Liver (tissue), 9 donors: ENCODE data around the gene FMR1NB. TPM values are rescaled to one million over a fixed set of nuclear protein-coding genes. Genes with fewer than 3 reads are reported as not detected.
A peak's percentile ranks its signal among the peaks of the same experiment; 100 is the strongest.

Experiments
- DNase-seq: peaks from one replicate; pipeline ENCODE4 v3.0.0-alpha.2; 2017; ENCODE audit warnings: low spot score
- H3K27ac ChIP-seq, 2 donors: one replicate each; pipeline ENCODE4 v1.7.0; 2013; ENCODE audit warnings: inconsistent platforms in 2 of 2, low read length in 2 of 2, control low read depth in 1 of 2, low read depth in 1 of 2, mild to moderate bottlenecking in 1 of 2
- H3K27me3 ChIP-seq, 4 donors: one replicate each; pipeline versions ENCODE4 v1.6.1 to v1.7.0; 2013; ENCODE audit warnings: low read length in 3 of 4, inconsistent platforms in 1 of 4, mild to moderate bottlenecking in 1 of 4, moderate library complexity in 1 of 4; ENCODE audit not compliant: control insufficient read depth in 4 of 4, insufficient read depth in 4 of 4
- H3K36me3 ChIP-seq, 4 donors: one replicate each; pipeline versions ENCODE4 v1.6.1 to v1.7.0; 2013; ENCODE audit warnings: low read length in 3 of 4, mild to moderate bottlenecking in 3 of 4, low read depth in 1 of 4, moderate library complexity in 1 of 4; ENCODE audit not compliant: control insufficient read depth in 4 of 4, insufficient read depth in 3 of 4
- H3K4me1 ChIP-seq, 4 donors: one replicate each; pipeline versions ENCODE4 v1.6.1 to v1.7.0; 2013; ENCODE audit warnings: low read length in 3 of 4, mild to moderate bottlenecking in 3 of 4, moderate library complexity in 1 of 4; ENCODE audit not compliant: control insufficient read depth in 4 of 4, insufficient read depth in 4 of 4
- H3K4me3 ChIP-seq, 3 donors: one replicate each; pipeline versions ENCODE4 v1.6.1 to v1.7.0; 2013; ENCODE audit warnings: low read length in 3 of 3, control low read depth in 1 of 3, low read depth in 1 of 3, mild to moderate bottlenecking in 1 of 3
- H3K9ac ChIP-seq, 2 donors: one replicate each; pipeline ENCODE4 v1.7.0; 2013; ENCODE audit warnings: low read length in 2 of 2, mild to moderate bottlenecking in 2 of 2, moderate library complexity in 2 of 2, control low read depth in 1 of 2, low read depth in 1 of 2
- H3K9me3 ChIP-seq, 4 donors: one replicate each; pipeline versions ENCODE4 v1.6.1 to v1.7.0; 2013; ENCODE audit warnings: low read length in 3 of 4; ENCODE audit not compliant: control insufficient read depth in 4 of 4
- ATF3 ChIP-seq: IDR thresholded peaks from 2 replicates; pipeline ENCODE4 v1.6.1; 2016; ENCODE audit warnings: antibody characterized with exemption
- CTCF ChIP-seq: fragments of 150-350 bp; IDR thresholded peaks from 2 replicates; pipeline ENCODE4 v1.5.1; 2017; ENCODE audit warnings: improper control_type of control experiment, low read depth, low read length; ENCODE audit not compliant: missing input control
- EGR1 ChIP-seq, 2 donors: IDR thresholded peaks; 2 replicates each; pipeline ENCODE4 v1.6.1; 2016 to 2018; ENCODE audit warnings: antibody characterized with exemption in 2 of 2, low read depth in 2 of 2
- FOXA1 ChIP-seq: IDR thresholded peaks from 2 replicates; pipeline ENCODE4 v1.6.1; 2016; ENCODE audit warnings: antibody characterized with exemption
- FOXA2 ChIP-seq: IDR thresholded peaks from 2 replicates; pipeline ENCODE4 v1.6.1; 2016; ENCODE audit warnings: antibody characterized with exemption
- GABPA ChIP-seq, 2 donors: IDR thresholded peaks in 1 of 2; conservative IDR thresholded peaks in 1 of 2; 2 replicates each; pipeline ENCODE4 v1.6.1; 2016; ENCODE audit warnings: antibody characterized with exemption in 2 of 2, mild to moderate bottlenecking in 1 of 2, moderate library complexity in 1 of 2
- HNF4A ChIP-seq, 2 donors: conservative IDR thresholded peaks; 2 replicates each; pipeline ENCODE4 v1.6.1; 2016; ENCODE audit warnings: antibody characterized with exemption in 2 of 2, mild to moderate bottlenecking in 2 of 2
- HNF4G ChIP-seq: IDR thresholded peaks from 2 replicates; pipeline ENCODE4 v1.6.1; 2016; ENCODE audit warnings: antibody characterized with exemption
- JUND ChIP-seq, 2 donors: IDR thresholded peaks; 2 replicates each; pipeline ENCODE4 v1.6.1; 2016; ENCODE audit warnings: antibody characterized with exemption in 2 of 2
- MAX ChIP-seq: IDR thresholded peaks from 2 replicates; pipeline ENCODE4 v1.6.1; 2016; ENCODE audit warnings: antibody characterized with exemption
- NR2F2 ChIP-seq: IDR thresholded peaks from 2 replicates; pipeline ENCODE4 v1.6.1; 2016; ENCODE audit warnings: antibody characterized with exemption
- REST ChIP-seq: IDR thresholded peaks from 2 replicates; pipeline ENCODE4 v1.6.1; 2016; ENCODE audit warnings: antibody characterized with exemption, mild to moderate bottlenecking
- RXRA ChIP-seq, 2 donors: IDR thresholded peaks; 2 replicates each; pipeline ENCODE4 v1.6.1; 2017 to 2018; ENCODE audit warnings: antibody characterized with exemption in 2 of 2, mild to moderate bottlenecking in 1 of 2
- SP1 ChIP-seq: IDR thresholded peaks from 2 replicates; pipeline ENCODE4 v1.6.1; 2018; ENCODE audit warnings: antibody characterized with exemption, mild to moderate bottlenecking
- YY1 ChIP-seq: IDR thresholded peaks from 2 replicates; pipeline ENCODE4 v1.6.1; 2016; ENCODE audit warnings: antibody characterized with exemption, mild to moderate bottlenecking
- ZBTB33 ChIP-seq: IDR thresholded peaks from 2 replicates; pipeline ENCODE4 v1.6.1; 2016; ENCODE audit warnings: antibody characterized with exemption
- WGBS: extraction: QIAGEN DNeasy Blood & Tissue Kit; methylation state at CpG from one replicate; pipeline ENCODE4 v1.1.7; 2013; 5-methylcytosine and 5-hydroxymethylcytosine counted together
- polyA plus RNA-seq, 2 donors: library from polyadenylated mRNA; stranded (reverse) in 1 of 2; unstranded in 1 of 2; fragments of 200-250 nt in 1 of 2; fragments of >200 nt in 1 of 2; fragmentation: Nextera tagmentation in 1 of 2; extraction: Ambion mirVana in 1 of 2; gene quantifications; one replicate each; pipeline versions ENCODE4 v1.2.1 to v1.2.3, GENCODE V29; 2013 to 2015
- total RNA-seq, 2 donors: library from RNA; depleted of rRNA; stranded (reverse); fragments of >200 nt; gene quantifications; one replicate each; pipeline ENCODE4 v1.2.3, GENCODE V29; 2014
- donor health status: healthy.
- donor health status: healthy.
- donor health status: healthy.
- donor health status: healthy.
- donor health status: healthy.

The FMR1NB gene
- total and polyA plus RNA-seq, 4 donors: not detected

GRCh38 chrX:147935156-147935758 lies 45.9 kb upstream of the FMR1NB start:
- TF ChIP-seq GABPA (IDR thresholded peaks at IDR 0.05 in 1 of 2, conservative IDR thresholded peaks at IDR 0.05 in 1 of 2) (no peak), EGR1 (IDR thresholded peaks at IDR 0.05; ENCODE audit: low read depth in 2 of 2) (no peak), ATF3 (no peak), HNF4A (conservative IDR thresholded peaks at IDR 0.05) (no peak), YY1 (no peak), FOXA1 (no peak), FOXA2 (no peak), ZBTB33 (no peak), REST (no peak), HNF4G (no peak), JUND (IDR thresholded peaks at IDR 0.05) (no peak), NR2F2 (no peak), RXRA (IDR thresholded peaks at IDR 0.05) (no peak)
- H3K9ac ChIP-seq: no peak overlapping the region
- 99% methylated on average over 3 of the region's 3 CpGs for WGBS
- no peaks in the 10 kb centered on the region for H3K9me3 ChIP-seq
- no peak for DNase-seq
- H3K4me3 ChIP-seq: no peak overlapping the region
- no peak overlapping the region for H3K27ac ChIP-seq
- peaks cover 0 to 16% (median 11%) of the 10 kb centered on the region in 4 donors for H3K36me3 ChIP-seq
- H3K4me1 ChIP-seq: no peaks in the 10 kb centered on the region
- H3K27me3 ChIP-seq: no peaks in the 10 kb centered on the region

GRCh38 chrX:147945286-147945685 lies 35.9 kb upstream of the FMR1NB start:
- Histone ChIP-seq H3K4me1 (peaks cover 0 to 4% (median 1%) of the 10 kb centered on the region in 4 donors), H3K27ac (no peak overlapping the region), H3K9me3 (no peaks in the 10 kb centered on the region), H3K4me3 (no peak overlapping the region), H3K9ac (peak overlapping the region in 1 of 2 donors; percentile 13), H3K27me3 (no peaks in the 10 kb centered on the region), H3K36me3 (peaks cover 2 to 13% (median 4%) of the 10 kb centered on the region in 4 donors)
- DNase-seq: no peak
- TF ChIP-seq JUND (IDR thresholded peaks at IDR 0.05) (no peak), CTCF (no peak), SP1 (no peak), GABPA (IDR thresholded peaks at IDR 0.05 in 1 of 2, conservative IDR thresholded peaks at IDR 0.05 in 1 of 2) (no peak), ZBTB33 (no peak), HNF4G (no peak), MAX (no peak), EGR1 (IDR thresholded peaks at IDR 0.05; ENCODE audit: low read depth in 2 of 2) (no peak), RXRA (IDR thresholded peaks at IDR 0.05) (no peak), YY1 (no peak), HNF4A (conservative IDR thresholded peaks at IDR 0.05) (no peak)
- WGBS: 49% methylated on average over 5 of the region's 5 CpGs
